Measurements from ENCODE around the gene PUS10.
"Not testable (repeated sequence)": the region's sequence is repeated elsewhere in the genome, so short reads cannot be mapped to it uniquely, and the experiment has no call there.

DNA sequence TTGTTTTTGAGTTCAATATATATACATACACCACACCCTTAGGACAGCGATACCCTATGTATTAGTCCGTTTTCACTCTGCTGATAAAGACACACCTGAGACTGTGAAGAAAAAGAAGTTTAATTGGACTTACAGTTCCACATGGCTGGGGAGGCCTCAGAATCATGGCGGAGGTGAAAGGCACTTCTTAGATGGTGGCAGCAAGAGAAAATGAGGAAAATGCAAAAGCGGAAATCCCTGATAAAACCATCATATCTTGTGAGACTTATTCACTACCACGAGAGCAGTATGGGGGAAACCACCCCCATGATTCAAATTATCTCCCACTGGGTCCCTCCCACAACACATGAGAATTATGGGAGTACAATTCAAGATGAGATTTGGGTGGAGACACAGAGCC is 112.2 kb downstream of the PUS10 start:
- TF ChIP-seq, protein P1, sequence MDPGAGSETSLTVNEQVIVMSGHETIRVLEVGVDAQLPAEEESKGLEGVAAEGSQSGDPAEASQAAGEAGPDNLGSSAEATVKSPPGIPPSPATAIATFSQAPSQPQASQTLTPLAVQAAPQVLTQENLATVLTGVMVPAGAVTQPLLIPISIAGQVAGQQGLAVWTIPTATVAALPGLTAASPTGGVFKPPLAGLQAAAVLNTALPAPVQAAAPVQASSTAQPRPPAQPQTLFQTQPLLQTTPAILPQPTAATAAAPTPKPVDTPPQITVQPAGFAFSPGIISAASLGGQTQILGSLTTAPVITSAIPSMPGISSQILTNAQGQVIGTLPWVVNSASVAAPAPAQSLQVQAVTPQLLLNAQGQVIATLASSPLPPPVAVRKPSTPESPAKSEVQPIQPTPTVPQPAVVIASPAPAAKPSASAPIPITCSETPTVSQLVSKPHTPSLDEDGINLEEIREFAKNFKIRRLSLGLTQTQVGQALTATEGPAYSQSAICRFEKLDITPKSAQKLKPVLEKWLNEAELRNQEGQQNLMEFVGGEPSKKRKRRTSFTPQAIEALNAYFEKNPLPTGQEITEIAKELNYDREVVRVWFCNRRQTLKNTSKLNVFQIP (CRISPR knock-in tag; IDR thresholded peaks at IDR 0.05; ENCODE audit: borderline replicate concordance, low read depth) = not testable (repeated sequence)
- TF ChIP-seq, protein P2, sequence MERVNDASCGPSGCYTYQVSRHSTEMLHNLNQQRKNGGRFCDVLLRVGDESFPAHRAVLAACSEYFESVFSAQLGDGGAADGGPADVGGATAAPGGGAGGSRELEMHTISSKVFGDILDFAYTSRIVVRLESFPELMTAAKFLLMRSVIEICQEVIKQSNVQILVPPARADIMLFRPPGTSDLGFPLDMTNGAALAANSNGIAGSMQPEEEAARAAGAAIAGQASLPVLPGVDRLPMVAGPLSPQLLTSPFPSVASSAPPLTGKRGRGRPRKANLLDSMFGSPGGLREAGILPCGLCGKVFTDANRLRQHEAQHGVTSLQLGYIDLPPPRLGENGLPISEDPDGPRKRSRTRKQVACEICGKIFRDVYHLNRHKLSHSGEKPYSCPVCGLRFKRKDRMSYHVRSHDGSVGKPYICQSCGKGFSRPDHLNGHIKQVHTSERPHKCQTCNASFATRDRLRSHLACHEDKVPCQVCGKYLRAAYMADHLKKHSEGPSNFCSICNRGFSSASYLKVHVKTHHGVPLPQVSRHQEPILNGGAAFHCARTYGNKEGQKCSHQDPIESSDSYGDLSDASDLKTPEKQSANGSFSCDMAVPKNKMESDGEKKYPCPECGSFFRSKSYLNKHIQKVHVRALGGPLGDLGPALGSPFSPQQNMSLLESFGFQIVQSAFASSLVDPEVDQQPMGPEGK (CRISPR knock-in tag; IDR thresholded peaks at IDR 0.05; ENCODE audit: borderline replicate concordance) = not testable (repeated sequence)
- TF ChIP-seq ZC3H10 (CRISPR knock-in tag; IDR thresholded peaks at IDR 0.05); ZFP3 (CRISPR knock-in tag; IDR thresholded peaks at IDR 0.05); RARB (CRISPR knock-in tag; IDR thresholded peaks at IDR 0.05); GLIS3 (CRISPR knock-in tag; IDR thresholded peaks at IDR 0.05); SNAI2 (CRISPR knock-in tag; IDR thresholded peaks at IDR 0.05); ZNF565 (CRISPR knock-in tag; conservative IDR thresholded peaks at IDR 0.05; ENCODE audit: low read depth); BACH2 (CRISPR knock-in tag; IDR thresholded peaks at IDR 0.05; ENCODE audit: borderline replicate concordance): not testable (repeated sequence)
- TF ChIP-seq, protein P3, sequence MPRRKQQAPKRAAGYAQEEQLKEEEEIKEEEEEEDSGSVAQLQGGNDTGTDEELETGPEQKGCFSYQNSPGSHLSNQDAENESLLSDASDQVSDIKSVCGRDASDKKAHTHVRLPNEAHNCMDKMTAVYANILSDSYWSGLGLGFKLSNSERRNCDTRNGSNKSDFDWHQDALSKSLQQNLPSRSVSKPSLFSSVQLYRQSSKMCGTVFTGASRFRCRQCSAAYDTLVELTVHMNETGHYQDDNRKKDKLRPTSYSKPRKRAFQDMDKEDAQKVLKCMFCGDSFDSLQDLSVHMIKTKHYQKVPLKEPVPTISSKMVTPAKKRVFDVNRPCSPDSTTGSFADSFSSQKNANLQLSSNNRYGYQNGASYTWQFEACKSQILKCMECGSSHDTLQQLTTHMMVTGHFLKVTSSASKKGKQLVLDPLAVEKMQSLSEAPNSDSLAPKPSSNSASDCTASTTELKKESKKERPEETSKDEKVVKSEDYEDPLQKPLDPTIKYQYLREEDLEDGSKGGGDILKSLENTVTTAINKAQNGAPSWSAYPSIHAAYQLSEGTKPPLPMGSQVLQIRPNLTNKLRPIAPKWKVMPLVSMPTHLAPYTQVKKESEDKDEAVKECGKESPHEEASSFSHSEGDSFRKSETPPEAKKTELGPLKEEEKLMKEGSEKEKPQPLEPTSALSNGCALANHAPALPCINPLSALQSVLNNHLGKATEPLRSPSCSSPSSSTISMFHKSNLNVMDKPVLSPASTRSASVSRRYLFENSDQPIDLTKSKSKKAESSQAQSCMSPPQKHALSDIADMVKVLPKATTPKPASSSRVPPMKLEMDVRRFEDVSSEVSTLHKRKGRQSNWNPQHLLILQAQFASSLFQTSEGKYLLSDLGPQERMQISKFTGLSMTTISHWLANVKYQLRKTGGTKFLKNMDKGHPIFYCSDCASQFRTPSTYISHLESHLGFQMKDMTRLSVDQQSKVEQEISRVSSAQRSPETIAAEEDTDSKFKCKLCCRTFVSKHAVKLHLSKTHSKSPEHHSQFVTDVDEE (CRISPR knock-in tag; IDR thresholded peaks at IDR 0.05) = not testable (repeated sequence)
